NCI-H1048 (cell line): ENCODE measurements around the gene CAPN2.
A peak's percentile ranks its signal among the peaks of the same experiment; 100 is the strongest.
"Not testable (repeated sequence)": the region's sequence is repeated elsewhere in the genome, so short reads cannot be mapped to it uniquely, and the experiment has no call there.

Source experiments
- DNase-seq: peaks from one replicate; lab custom pipeline; 2025; lab: John Stamatoyannopoulos, UW

Gene CAPN2

GRCh38 chr1:223717123-223717522 is 4.8 kb downstream of the CAPN2 start:
- DNase-seq = no peak

GRCh38 chr1:223717695-223718363 is 5.5 kb downstream of the CAPN2 start:
- DNase-seq = no peak

- DNase-seq = no peak
These were observed 6.5 kb downstream of the CAPN2 start for GRCh38 chr1:223718850-223719249.

- no peak for DNase-seq
These were observed 8.7 kb downstream of the CAPN2 start for GRCh38 chr1:223720971-223721591.

- DNase-seq = no peak
These were observed 9.6 kb downstream of the CAPN2 start for GRCh38 chr1:223721658-223722607.

GRCh38 chr1:223723351-223723904 is 11.1 kb downstream of the CAPN2 start:
- no peak for DNase-seq

GRCh38 chr1:223724376-223724775 is 12.0 kb downstream of the CAPN2 start:
- DNase-seq = no peak

GRCh38 chr1:223725578-223725977 is 13.2 kb downstream of the CAPN2 start:
- DNase-seq = no peak

GRCh38 chr1:223726380-223727001 is 14.2 kb downstream of the CAPN2 start:
- DNase-seq = peak; percentile 37

GRCh38 chr1:223727541-223727940 is 15.2 kb downstream of the CAPN2 start:
- DNase-seq = no peak

GRCh38 chr1:223729906-223730305 is 17.6 kb downstream of the CAPN2 start:
- DNase-seq = no peak

GRCh38 chr1:223730479-223731132 is 18.3 kb downstream of the CAPN2 start:
- DNase-seq = no peak

- DNase-seq = no peak
These were observed 18.9 kb downstream of the CAPN2 start for GRCh38 chr1:223731133-223731770.

GRCh38 chr1:223732993-223733798 is 20.9 kb downstream of the CAPN2 start:
- DNase-seq = no peak

GRCh38 chr1:223733898-223734852 is 21.8 kb downstream of the CAPN2 start:
- DNase-seq = no peak

- DNase-seq = not testable (repeated sequence)
These were observed 24.3 kb downstream of the CAPN2 start for GRCh38 chr1:223736638-223737037.

GRCh38 chr1:223737342-223737741 is 25.0 kb downstream of the CAPN2 start:
- DNase-seq = no peak

GRCh38 chr1:223738465-223739365 is 26.4 kb downstream of the CAPN2 start:
- no peak for DNase-seq
